Right lobe of liver (tissue), 6 donors: ENCODE data around the gene ZNF792. TPM values are rescaled to one million over a fixed set of nuclear protein-coding genes. Genes with fewer than 3 reads are reported as not detected.
"Not testable (repeated sequence)": the region's sequence is repeated elsewhere in the genome, so short reads cannot be mapped to it uniquely, and the experiment has no call there.

ENCODE experiments used
- ATAC-seq, 4 donors: fragments of 200-7000 bp; cut with Tn5 transposase; one replicate each; pipeline ENCODE4 v1.9.1; 2020; ENCODE audit warnings: mild to moderate bottlenecking in 4 of 4, moderate library complexity in 4 of 4
- DNase-seq, 3 donors: peaks; one replicate each; pipeline ENCODE4 v3.0.0-alpha.2; 2020
- H3K27ac ChIP-seq, 3 donors: fragments of 200-600 bp; one replicate each; pipeline ENCODE4 v1.8.0; 2022
- H3K27me3 ChIP-seq, 2 donors: fragments of 200-600 bp; one replicate each; pipeline ENCODE4 v1.8.0; 2022
- H3K36me3 ChIP-seq, 4 donors: fragments of 200-600 bp; sonication (generic) in 1 of 4; one replicate each; pipeline versions ENCODE4 v1.5.1 to v1.8.0; 2017 to 2022; ENCODE audit warnings: control low read depth in 1 of 4
- H3K4me1 ChIP-seq, 4 donors: fragments of 200-600 bp; sonication (generic) in 1 of 4; one replicate each; pipeline versions ENCODE4 v1.5.1 to v1.8.0; 2017 to 2022; ENCODE audit warnings: control low read depth in 1 of 4
- H3K4me3 ChIP-seq, 3 donors: fragments of 200-600 bp; one replicate each; pipeline ENCODE4 v1.8.0; 2022
- H3K9me3 ChIP-seq, 4 donors: fragments of 200-600 bp; sonication (generic) in 1 of 4; one replicate each; pipeline versions ENCODE4 v1.5.1 to v1.8.0; 2017 to 2022; ENCODE audit warnings: control low read depth in 1 of 4
- CTCF ChIP-seq, 4 donors: fragments of 200-600 bp in 3 of 4; fragments of 450-650 bp in 1 of 4; IDR thresholded peaks; one replicate each; pipeline versions ENCODE4 v1.5.1 to v1.8.0; 2016 to 2022; ENCODE audit warnings: antibody characterized with exemption in 4 of 4, mild to moderate bottlenecking in 2 of 4
- POLR2A ChIP-seq: fragments of 450-650 bp; IDR thresholded peaks from one replicate; pipeline ENCODE4 v1.6.1; 2017; ENCODE audit warnings: antibody characterized with exemption, mild to moderate bottlenecking
- WGBS: methylation state at CpG from one replicate; pipeline ENCODE4 v1.1.6; 2018; ENCODE audit warnings: low coverage, low lambda C conversion rate; ENCODE audit not compliant: insufficient coverage; ENCODE audit errors: missing lambda C conversion rate; 5-methylcytosine and 5-hydroxymethylcytosine counted together
- intact Hi-C, 2 donors: fragments of 100-400 bp; cut with DNase I; formaldehyde crosslinking; loops; one replicate each; pipeline versions ENCODE4 v1.11.2 to v1.14.1; 2022
- total RNA-seq, 6 experiments: library from RNA; depleted of rRNA in 2 of 6; stranded (reverse); fragments of >200 nt in 2 of 6; fragmentation: NEBNext Ultra II Directional in 3 of 6; extraction: Animal tissue kit (Norgen Biotek cat#: 25700) in 3 of 6; gene quantifications; one replicate each; pipeline versions ENCODE4 v1.1.0 to v1.2.4, GENCODE V29; 2016 to 2023
- donor health status: DM: no; HTN: yes; CAD: no.
- donor health status: DM: no; HTN: no; CAD: no.
- donor health status: DM: no; HTN: no; CAD: no.
- donor health status: DM: no; HTN: yes; CAD: no.
- donor health status: DM: no; HTN: yes; CAD: no.

Gene ZNF792
- total RNA-seq, 6 experiments from 2014 or later, result 2.6 to 3.8 (median 3.2) TPM

DNA sequence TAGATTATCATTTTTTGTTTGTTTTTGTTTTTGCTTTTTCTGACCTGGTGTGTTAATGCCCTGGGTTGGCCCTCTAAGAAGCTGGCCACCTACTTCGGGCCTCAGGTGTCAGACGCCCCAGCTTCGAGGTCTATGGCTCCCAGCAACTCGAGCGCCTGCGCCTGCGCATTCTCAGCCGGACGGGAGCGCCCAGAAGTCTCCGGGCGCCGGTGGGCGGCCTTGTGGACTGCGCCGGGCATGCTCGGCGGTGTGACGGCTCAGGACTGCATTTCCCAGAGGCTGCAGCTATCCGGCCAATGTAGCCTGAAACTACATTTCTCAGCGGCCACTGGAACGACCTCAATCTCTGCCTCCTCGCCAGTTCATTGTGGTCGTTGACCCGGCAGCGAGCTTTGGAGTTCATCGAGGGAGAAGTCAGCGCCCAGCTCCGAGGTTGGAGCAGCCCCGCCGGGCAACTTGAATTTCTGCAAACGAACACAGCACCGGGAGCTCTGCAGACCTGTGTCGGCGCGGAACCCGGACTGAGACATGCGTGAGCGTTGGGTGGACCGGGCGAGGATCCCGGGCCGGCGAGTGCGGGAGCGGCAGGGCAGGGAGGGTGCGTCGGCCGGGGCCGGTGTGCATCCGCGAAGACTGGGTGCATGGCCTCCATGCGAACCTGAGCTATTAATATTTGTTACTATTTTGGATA, 37.2 kb downstream of the ZNF792 start, which contains the start of gene ZNF30:
Gene ZNF30 (plus strand): TSS at position 219 of the 691 bp plus-strand sequence. CDS start 3,045 bp downstream, outside the sequence.
- ATAC-seq (peak; percentile 99), DNase-seq (peak; percentile 92 to 95 (median 94))
- peaks cover 0 to 7% (median 3%) of the 10 kb centered on the region in 4 donors for H3K4me1 ChIP-seq
- WGBS, result under 1% methylated on average over 36 of the region's 53 CpGs
- H3K4me3 ChIP-seq, result peak within 1 kb of the TSS; percentile 55 to 68 (median 61)
- TF ChIP-seq POLR2A (peak; percentile 60), CTCF (IDR thresholded peaks at IDR 0.05) (no peak)
- H3K27ac ChIP-seq, result peak within 1 kb of the TSS; percentile 9 to 66 (median 12)
- H3K27me3 ChIP-seq, result no peaks in the 10 kb centered on the region
- no peaks in the 10 kb centered on the region for H3K9me3 ChIP-seq
- intact Hi-C loops, result no loop called here
- peaks cover 0 to 8% (median under 1%) of the 10 kb centered on the region in 4 donors for H3K36me3 ChIP-seq

GRCh38 chr19:34926361-34926684, 37.7 kb downstream of the ZNF792 start:
- peak overlapping the region; percentile 9 to 66 (median 12) for H3K27ac ChIP-seq

DNA sequence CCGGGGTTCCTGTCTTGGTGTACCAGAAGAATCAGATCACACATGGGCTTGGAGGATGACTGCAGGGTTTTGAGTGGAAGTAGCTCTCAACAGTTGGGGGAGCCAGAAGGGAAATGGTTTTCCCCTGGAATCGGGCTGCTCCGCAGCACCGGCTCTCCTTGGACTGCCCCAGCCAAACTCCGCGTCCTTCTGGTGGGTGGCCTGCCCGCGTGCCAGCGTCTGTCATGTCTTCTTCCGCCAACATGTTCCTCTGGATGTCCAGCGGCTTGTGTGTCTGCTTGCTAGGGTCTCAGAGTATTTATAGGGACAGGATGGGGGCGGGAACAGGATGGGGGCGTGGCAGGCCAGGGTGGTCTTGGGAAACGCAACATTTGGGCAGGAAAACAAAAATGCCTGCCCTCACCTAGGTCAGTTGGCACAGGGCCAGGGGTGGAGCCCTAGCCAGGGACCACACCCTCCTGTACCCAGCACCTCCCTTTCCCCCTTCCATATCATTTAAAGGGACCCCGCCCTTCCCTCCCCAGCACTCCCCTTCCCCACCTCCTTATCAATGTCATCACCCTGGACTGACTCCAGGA, 38.7 kb downstream of the ZNF792 start:
- Histone ChIP-seq H3K27me3 (no peaks in the 10 kb centered on the region), H3K9me3 (no peaks in the 10 kb centered on the region), H3K36me3 (no peaks in the 10 kb centered on the region), H3K4me1 (peaks cover 0 to 7% (median 3%) of the 10 kb centered on the region in 4 donors), H3K27ac (no peak overlapping the region), H3K4me3 (no peak overlapping the region)
- DNase-seq (peak in 1 of 3 donors; percentile 23), ATAC-seq (no peak)
- 91% methylated on average over 8 of the region's 15 CpGs for WGBS
- intact Hi-C loops, result no loop called here
- TF ChIP-seq CTCF (IDR thresholded peaks at IDR 0.05) (no peak), POLR2A (no peak)

More at GRCh38 chr19:34926361-34926684, 37.7 kb downstream of the ZNF792 start:
- TF ChIP-seq CTCF (IDR thresholded peaks at IDR 0.05) (no peak), POLR2A (no peak)
- intact Hi-C loops, result no loop called here
- no peaks in the 10 kb centered on the region for H3K27me3 ChIP-seq
- DNase-seq, result no peak
- H3K4me3 ChIP-seq, result peak overlapping the region; percentile 55 to 68 (median 61)
- 55% methylated on average over 3 of the region's 3 CpGs for WGBS
- H3K36me3 ChIP-seq, result peaks cover 0 to 3% (median 0%) of the 10 kb centered on the region in 4 donors
- no peak for ATAC-seq
- H3K4me1 ChIP-seq, result peaks cover 0 to 7% (median 3%) of the 10 kb centered on the region in 4 donors
- no peaks in the 10 kb centered on the region for H3K9me3 ChIP-seq

- H3K9me3 ChIP-seq, H3K27me3 ChIP-seq, H3K4me3 ChIP-seq, H3K27ac ChIP-seq, H3K36me3 ChIP-seq, H3K4me1 ChIP-seq, intact Hi-C loops, ATAC-seq, DNase-seq: not testable (repeated sequence)
- 81% methylated on average over 5 of the region's 8 CpGs for WGBS
Measured at GRCh38 chr19:34920090-34920786, 43.8 kb downstream of the ZNF792 start.

- H3K36me3 ChIP-seq, result no peaks in the 10 kb centered on the region
- H3K4me1 ChIP-seq, result no peaks in the 10 kb centered on the region
- no peaks in the 10 kb centered on the region for H3K9me3 ChIP-seq
- TF ChIP-seq CTCF (IDR thresholded peaks at IDR 0.05) (no peak), POLR2A (no peak)
- WGBS, result 85% methylated on average over 2 of the region's 2 CpGs
- H3K27ac ChIP-seq, result no peak overlapping the region
- intact Hi-C loops, result no loop called here
- ATAC-seq (no peak), DNase-seq (no peak)
- H3K27me3 ChIP-seq, result no peaks in the 10 kb centered on the region
- no peak overlapping the region for H3K4me3 ChIP-seq
Measured at GRCh38 chr19:34918190-34918589, 45.8 kb downstream of the ZNF792 start.

- intact Hi-C loops, H3K27ac ChIP-seq, DNase-seq, H3K4me3 ChIP-seq, H3K36me3 ChIP-seq, ATAC-seq, H3K4me1 ChIP-seq, H3K9me3 ChIP-seq, H3K27me3 ChIP-seq: not testable (repeated sequence)
- WGBS, result 63% methylated on average over 3 of the region's 3 CpGs
Measured at GRCh38 chr19:34917144-34917543, 46.9 kb downstream of the ZNF792 start.
